Stomach (tissue), 9 donors: ENCODE measurements around the gene LRRC7. TPM values are rescaled to one million over a fixed set of nuclear protein-coding genes. Genes with fewer than 3 reads are reported as not detected.
"Not testable (repeated sequence)": the region's sequence is repeated elsewhere in the genome, so short reads cannot be mapped to it uniquely, and the experiment has no call there.

Experiments
- DNase-seq, 2 donors: peaks; one replicate each; pipeline versions ENCODE4 v3.0.0 to v3.0.0-alpha.2; 2013 to 2019
- H3K27ac ChIP-seq, 5 donors: fragments of 200-600 bp in 4 of 5; sonication (generic) in 4 of 5; one replicate each; pipeline ENCODE4 v1.5.1; 2013 to 2019; ENCODE audit warnings: mild to moderate bottlenecking in 1 of 5, moderate library complexity in 1 of 5
- H3K27me3 ChIP-seq, 3 donors: fragments of 200-600 bp; sonication (generic); one replicate each; pipeline ENCODE4 v1.5.1; 2017 to 2019; ENCODE audit warnings: mixed run types in 1 of 3
- H3K36me3 ChIP-seq, 4 donors: fragments of 200-600 bp; sonication (generic); 1 replicate in 3 of 4; 2 replicates in 1 of 4; pipeline ENCODE4 v1.5.1; 2016 to 2019
- H3K4me1 ChIP-seq, 4 donors: fragments of 200-600 bp; sonication (generic); one replicate each; pipeline ENCODE4 v1.5.1; 2016 to 2019
- H3K4me3 ChIP-seq, 4 donors: fragments of 200-600 bp; sonication (generic) in 3 of 4; one replicate each; pipeline ENCODE4 v1.5.1; 2016 to 2019; ENCODE audit warnings: mild to moderate bottlenecking in 1 of 4
- H3K9me3 ChIP-seq, 4 donors: fragments of 200-600 bp; sonication (generic); one replicate each; pipeline ENCODE4 v1.5.1; 2016 to 2019
- CTCF ChIP-seq, 7 experiments: fragments of 450-650 bp in 4 of 7; fragments of 200-600 bp in 3 of 7; sonication (generic) in 3 of 7; IDR thresholded peaks; one replicate each; pipeline ENCODE4 v1.5.1; 2016 to 2019; ENCODE audit warnings: antibody characterized with exemption in 7 of 7, control low read depth in 2 of 7, mild to moderate bottlenecking in 1 of 7
- EP300 ChIP-seq: sonication (generic); formaldehyde crosslinking; IDR thresholded peaks from one replicate; pipeline ENCODE4 v1.6.1; 2017; ENCODE audit warnings: antibody characterized with exemption
- POLR2A ChIP-seq, 4 donors: fragments of 450-650 bp; IDR thresholded peaks; one replicate each; pipeline ENCODE4 v1.6.1; 2016; ENCODE audit warnings: antibody characterized with exemption in 4 of 4, control low read depth in 2 of 4, mild to moderate bottlenecking in 1 of 4, moderate library complexity in 1 of 4
- POLR2AphosphoS5 ChIP-seq, 3 donors: sonication (generic); formaldehyde crosslinking; IDR thresholded peaks; one replicate each; pipeline ENCODE4 v1.6.1; 2016; ENCODE audit warnings: antibody characterized with exemption in 3 of 3
- WGBS, 5 donors: extraction: QIAGEN DNeasy Blood & Tissue Kit in 3 of 5; methylation state at CpG; one replicate each; pipeline versions ENCODE4 v1.1.5 to v1.1.7; 2013 to 2018; 5-methylcytosine and 5-hydroxymethylcytosine counted together
- intact Hi-C: fragments of 100-400 bp; cut with DNase I; formaldehyde crosslinking; loops from one replicate; pipeline ENCODE4 v1.15.1; 2023; ENCODE audit warnings: low total_unique reads
- polyA plus RNA-seq, 3 donors: library from polyadenylated mRNA; stranded (reverse); fragments of 200-250 nt; gene quantifications; one replicate each; pipeline ENCODE4 v1.2.3, GENCODE V29; 2013
- total RNA-seq, 5 donors: library from RNA; depleted of rRNA; stranded (reverse); fragments of >200 nt; gene quantifications; one replicate each; pipeline versions ENCODE4 v1.1.0 to v1.2.3, GENCODE V29; 2014 to 2016
- donor health status: healthy with polysubstance abuse.
- donor health status: Bipolar disorder and iron deficiency.
- donor health status: healthy.

The LRRC7 gene
- total and polyA plus RNA-seq, 8 donors = 0.06 to 22.4 (median 0.31) TPM; not detected in 1

- no peak for TF ChIP-seq POLR2A (IDR thresholded peaks at IDR 0.05)
- no peak for TF ChIP-seq CTCF (IDR thresholded peaks at IDR 0.05)
- TF ChIP-seq POLR2AphosphoS5 (IDR thresholded peaks at IDR 0.05) = no peak
- no peak for TF ChIP-seq EP300
- intact Hi-C loops = no loop called here
- H3K27ac ChIP-seq = no peak overlapping the region
- no peak for DNase-seq
- WGBS, 5 donors = 46 to 53% (median 50%) methylated on average over 3 of the region's 3 CpGs
- H3K36me3 ChIP-seq = no peaks in the 10 kb centered on the region
- H3K4me1 ChIP-seq = no peaks in the 10 kb centered on the region
- H3K4me3 ChIP-seq = no peak overlapping the region
- H3K27me3 ChIP-seq = no peaks in the 10 kb centered on the region
- no peaks in the 10 kb centered on the region for H3K9me3 ChIP-seq
Observed at GRCh38 chr1:69871412-69871811, 303.7 kb downstream of the LRRC7 start.

- Histone ChIP-seq H3K4me3 (no peak overlapping the region), H3K9me3 (no peaks in the 10 kb centered on the region), H3K4me1 (no peaks in the 10 kb centered on the region), H3K36me3 (no peaks in the 10 kb centered on the region), H3K27ac (no peak overlapping the region), H3K27me3 (no peaks in the 10 kb centered on the region)
- TF ChIP-seq EP300 (no peak), POLR2AphosphoS5 (IDR thresholded peaks at IDR 0.05) (no peak), CTCF (IDR thresholded peaks at IDR 0.05) (no peak), POLR2A (IDR thresholded peaks at IDR 0.05) (no peak)
- intact Hi-C loops = no loop called here
- WGBS, 5 donors = 38 to 59% (median 53%) methylated on average over 3 of the region's 3 CpGs
- no peak for DNase-seq
Observed at GRCh38 chr1:69878338-69878737, 310.6 kb downstream of the LRRC7 start.

GRCh38 chr1:69888016-69888415 is 320.3 kb downstream of the LRRC7 start:
- DNase-seq, H3K4me3 ChIP-seq, H3K4me1 ChIP-seq, intact Hi-C loops, H3K27ac ChIP-seq, H3K27me3 ChIP-seq, H3K36me3 ChIP-seq: not testable (repeated sequence)
- 74 to 95% (median 84%) methylated on average over 8 to 13 of the region's 14 CpGs for WGBS, 5 donors
- peaks cover 0 to 31% (median 14%) of the 10 kb centered on the region in 4 donors for H3K9me3 ChIP-seq

GRCh38 chr1:69888657-69889056 is 320.9 kb downstream of the LRRC7 start:
- no peak for TF ChIP-seq POLR2A (IDR thresholded peaks at IDR 0.05)
- no peaks in the 10 kb centered on the region for H3K36me3 ChIP-seq
- H3K9me3 ChIP-seq = peaks cover 0 to 31% (median 14%) of the 10 kb centered on the region in 4 donors
- H3K4me1 ChIP-seq = no peaks in the 10 kb centered on the region
- intact Hi-C loops = no loop called here
- WGBS, 5 donors = 62 to 83% (median 70%) methylated on average over 1 of the region's 1 CpG
- no peak for DNase-seq
- H3K27me3 ChIP-seq = no peaks in the 10 kb centered on the region
- no peak overlapping the region for H3K4me3 ChIP-seq
- no peak overlapping the region for H3K27ac ChIP-seq

GRCh38 chr1:69898403-69898947 is 330.8 kb downstream of the LRRC7 start:
- Histone ChIP-seq H3K36me3 (no peaks in the 10 kb centered on the region), H3K9me3 (no peaks in the 10 kb centered on the region), H3K27ac (no peak overlapping the region), H3K4me3 (no peak overlapping the region), H3K4me1 (no peaks in the 10 kb centered on the region), H3K27me3 (no peaks in the 10 kb centered on the region)
- intact Hi-C loops = no loop called here
- TF ChIP-seq EP300 = no peak
- no peak for TF ChIP-seq POLR2A (IDR thresholded peaks at IDR 0.05)
- no peak for TF ChIP-seq POLR2AphosphoS5 (IDR thresholded peaks at IDR 0.05)
- TF ChIP-seq CTCF (IDR thresholded peaks at IDR 0.05) = no peak
- WGBS, 5 donors = 76 to 86% (median 83%) methylated on average over 5 of the region's 5 CpGs
- no peak for DNase-seq
